HepG2 (cell line): Measurements from ENCODE around the gene ATXN1L. TPM values are rescaled to one million over a fixed set of nuclear protein-coding genes. Genes with fewer than 3 reads are reported as not detected.

ENCODE experiments used
- IKZF5 ChIP-seq: IDR thresholded peaks from 2 replicates; pipeline ENCODE4 v1.6.1; 2018; ENCODE audit warnings: missing genetic modification reagents, mild to moderate bottlenecking, missing compliant biosample characterization
- KAT7 ChIP-seq: IDR thresholded peaks from 2 replicates; pipeline ENCODE4 v1.6.1; 2018; ENCODE audit warnings: borderline replicate concordance, missing compliant biosample characterization
- KDM5B ChIP-seq: sonication (generic); formaldehyde crosslinking; IDR thresholded peaks from 2 replicates; pipeline ENCODE4 v1.4.0; 2020; ENCODE audit warnings: missing genetic modification reagents, mild to moderate bottlenecking, borderline replicate concordance
- MLLT10 ChIP-seq: sonication (generic); formaldehyde crosslinking; IDR thresholded peaks from 2 replicates; pipeline ENCODE4 v1.4.0; 2020; ENCODE audit warnings: missing genetic modification reagents
- MYPOP ChIP-seq: sonication (generic); formaldehyde crosslinking; IDR thresholded peaks from 2 replicates; pipeline ENCODE4 v1.8.1; 2023; ENCODE audit warnings: mild to moderate bottlenecking, moderate library complexity, missing genetic modification reagents
- NFATC3 ChIP-seq: sonication (generic); formaldehyde crosslinking; IDR thresholded peaks from 2 replicates; pipeline ENCODE4 v1.5.1; 2020; ENCODE audit warnings: mild to moderate bottlenecking, missing genetic modification reagents
- SP140L ChIP-seq: sonication (generic); formaldehyde crosslinking; IDR thresholded peaks from 2 replicates; pipeline ENCODE4 v1.4.0; 2020; ENCODE audit warnings: missing genetic modification reagents, borderline replicate concordance
- SP2 ChIP-seq: sonication (generic); formaldehyde crosslinking; IDR thresholded peaks from 2 replicates; pipeline ENCODE4 v1.5.1; 2020; ENCODE audit warnings: mild to moderate bottlenecking, missing genetic modification reagents
- XRCC5 ChIP-seq: fragments of 200-400 bp; formaldehyde crosslinking; optimal IDR thresholded peaks from 2 replicates; pipeline ENCODE3; 2017; ENCODE audit warnings: mild to moderate bottlenecking, low read length
- ZFP1 ChIP-seq: IDR thresholded peaks from 2 replicates; pipeline ENCODE4 v1.6.1; 2016
- ZFP82 ChIP-seq: sonication (generic); formaldehyde crosslinking; IDR thresholded peaks from 2 replicates; pipeline ENCODE4 v1.5.1; 2020; ENCODE audit warnings: mild to moderate bottlenecking, missing genetic modification reagents, borderline replicate concordance
- ZMAT5 ChIP-seq: sonication (generic); formaldehyde crosslinking; IDR thresholded peaks from 2 replicates; pipeline ENCODE4 v1.5.0; 2020; ENCODE audit warnings: mild to moderate bottlenecking, low read depth, missing genetic modification reagents, borderline replicate concordance
- ZNF296 ChIP-seq: sonication (generic); formaldehyde crosslinking; conservative IDR thresholded peaks from 2 replicates; pipeline ENCODE4 v1.5.0; 2020; ENCODE audit warnings: mild to moderate bottlenecking, missing genetic modification reagents
- ZNF460 ChIP-seq: sonication (generic); formaldehyde crosslinking; IDR thresholded peaks from 2 replicates; pipeline ENCODE4 v1.5.1; 2020; ENCODE audit warnings: missing genetic modification reagents, mild to moderate bottlenecking, borderline replicate concordance
- ZNF496 ChIP-seq: sonication (generic); formaldehyde crosslinking; IDR thresholded peaks from 2 replicates; pipeline ENCODE4 v1.8.1; 2023; ENCODE audit warnings: mild to moderate bottlenecking, moderate library complexity, missing genetic modification reagents; ENCODE audit not compliant: insufficient replicate concordance
- ZNF512 ChIP-seq: sonication (generic); formaldehyde crosslinking; IDR thresholded peaks from 2 replicates; pipeline ENCODE4 v1.4.0; 2020; ENCODE audit warnings: mild to moderate bottlenecking, missing genetic modification reagents
- ZNF7 ChIP-seq: IDR thresholded peaks from 2 replicates; pipeline ENCODE4 v1.6.1; 2016; ENCODE audit warnings: missing biosample characterization, missing genetic modification reagents
- ZNF761 ChIP-seq: sonication (generic); formaldehyde crosslinking; conservative IDR thresholded peaks from 2 replicates; pipeline ENCODE4 v1.4.0; 2020; ENCODE audit warnings: mild to moderate bottlenecking, missing genetic modification reagents
- ZNF766 ChIP-seq: sonication (generic); formaldehyde crosslinking; IDR thresholded peaks from 2 replicates; pipeline ENCODE4 v1.5.0; 2020; ENCODE audit warnings: missing genetic modification reagents, borderline replicate concordance
- ZXDC ChIP-seq: sonication (generic); formaldehyde crosslinking; IDR thresholded peaks from 2 replicates; pipeline ENCODE4 v1.5.0; 2020; ENCODE audit warnings: mild to moderate bottlenecking, missing genetic modification reagents
- polyA plus RNA-seq, 8 experiments: library from polyadenylated mRNA; depleted of rRNA in 3 of 8; stranded (reverse) in 7 of 8; unstranded in 1 of 8; fragments of >200 nt; fragmentation: Illumina TruSeq in 4 of 8; extraction: Trizol in 4 of 8; gene quantifications; 2 replicates each; pipeline versions ENCODE4 v1.2.1 to v1.2.3, GENCODE V29; 2011 to 2016; ENCODE audit warnings: low read depth in 4 of 8, missing spikeins in 1 of 8, mixed read lengths in 1 of 8; ENCODE audit not compliant: insufficient read depth in 1 of 8
- total RNA-seq, 5 experiments: library from RNA; depleted of rRNA; stranded (reverse); fragments of >200 nt; fragmentation: Illumina TruSeq; extraction: Trizol; gene quantifications; 2 replicates each; pipeline ENCODE4 v1.2.3, GENCODE V29; 2016; ENCODE audit warnings: low read depth in 1 of 5

ATXN1L gene
- total and polyA plus RNA-seq, 2 of the 13 experiments (the other 11 are each of a cell fraction or from before 2014, with no cell fraction given), result 20.0 to 22.4 TPM

- TF ChIP-seq ZNF761 (CRISPR knock-in tag) (0 out of 2 replicates have a peak, but pooled peaks have one; percentile 24), MLLT10 (CRISPR knock-in tag) (no peak), XRCC5 (peak; percentile 7), SP2 (0 out of 2 replicates have a peak, but pooled peaks have one; percentile 36), ZNF7 (CRISPR knock-in tag) (no peak), ZXDC (no peak), ZMAT5 (CRISPR knock-in tag) (no peak), KAT7 (CRISPR knock-in tag) (no peak), ZNF766 (CRISPR knock-in tag) (peak; percentile 45; the same call in 1 of the 2 replicates), ZFP82 (CRISPR knock-in tag) (peak; percentile 51; the same call in 1 of the 2 replicates), MYPOP (CRISPR knock-in tag) (0 out of 2 replicates have a peak, but pooled peaks have one; percentile 13), ZNF460 (CRISPR knock-in tag) (no peak), ZNF496 (CRISPR knock-in tag) (no peak), SP140L (CRISPR knock-in tag) (no peak), NFATC3 (no peak), IKZF5 (CRISPR knock-in tag) (no peak), ZNF296 (CRISPR knock-in tag) (peak; percentile 64; the same call in 1 of the 2 replicates), ZFP1 (CRISPR knock-in tag) (no peak), ZNF512 (CRISPR knock-in tag) (no peak), KDM5B (CRISPR knock-in tag) (peak; percentile 9; the same call in 1 of the 2 replicates)
Observed at GRCh38 chr16:71883849-71884638, 38.3 kb downstream of the ATXN1L start, which contains the start of gene ZNF821 (continued).
